Activated naive CD4-positive, alpha-beta T cell treated with anti-CD3 and anti-CD28 coated beads, Interleukin-2, amount 10 ng/mL, durations not matched to agents 5 hours and 36 hours (primary cell): ENCODE data around the gene RTKN2. TPM values are rescaled to one million over a fixed set of nuclear protein-coding genes. Genes with fewer than 3 reads are reported as not detected.

ENCODE experiments used
- total RNA-seq, 2 experiments: library from RNA; stranded (reverse); gene quantifications; one replicate each; pipeline ENCODE4 v1.2.3, GENCODE V29; 2021

RTKN2 gene
- total RNA-seq: 1 to 10 TPM; 8.2 to 8.3 TPM

DNA sequence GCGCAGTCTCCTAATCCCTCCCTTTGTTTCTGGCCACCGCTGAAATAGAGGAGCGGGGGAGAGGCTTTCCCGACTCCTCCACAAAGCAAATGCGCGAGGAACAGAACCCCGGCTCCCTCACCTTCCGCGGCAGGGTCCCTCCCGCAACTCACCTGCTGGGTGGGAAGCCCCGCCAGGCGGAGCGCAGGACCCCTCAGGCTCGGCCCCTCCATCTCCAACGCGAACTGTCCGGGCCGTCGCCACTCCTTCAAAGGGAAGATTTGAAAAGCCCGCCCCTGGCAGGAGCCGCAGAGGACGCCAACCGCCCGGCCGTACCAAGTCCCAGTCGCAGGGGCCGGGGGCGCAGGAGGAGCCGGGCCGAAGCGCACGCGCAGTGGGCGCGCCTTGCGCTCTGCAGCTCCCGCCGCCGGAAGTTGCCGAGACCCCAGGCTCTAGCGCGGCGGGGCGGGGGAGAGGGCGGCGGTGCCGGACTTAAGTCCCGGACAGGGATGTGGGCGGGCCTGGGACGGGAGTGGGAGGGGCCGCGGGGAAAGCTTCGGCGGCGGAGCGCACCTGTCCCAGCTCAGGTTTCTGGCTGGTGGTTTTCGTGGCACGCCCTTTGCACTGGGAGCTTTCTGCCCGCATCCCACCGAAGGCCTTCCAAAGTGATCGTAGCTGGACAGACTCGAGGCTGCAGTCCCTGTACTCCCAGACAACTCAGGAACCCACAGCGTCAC, at the start of gene RTKN2:
Gene RTKN2 (minus strand): TSS at position 446 of the 716 bp plus-strand sequence. CDS start 234 bp downstream, at position 212.

Other genes with a start within 250 kb of the RTKN2 start
- gene ZNF365, start 105.5 kb upstream of the RTKN2 start, total RNA-seq: not detected